Immature natural killer cell (primary cell): ENCODE measurements around the gene TCN2. TPM values are rescaled to one million over a fixed set of nuclear protein-coding genes. Genes with fewer than 3 reads are reported as not detected.
"Not testable (repeated sequence)": the region's sequence is repeated elsewhere in the genome, so short reads cannot be mapped to it uniquely, and the experiment has no call there.

Source experiments
- DNase-seq, 3 donors: peaks; one replicate each; pipeline ENCODE4 v3.0.0; 2022; ENCODE audit warnings: mixed read lengths in 1 of 3
- H3K27ac Mint-ChIP-seq, 6 donors: one replicate each; pipeline ENCODE4 v1.8.0; 2020; ENCODE audit warnings: mixed read lengths in 6 of 6, mild to moderate bottlenecking in 5 of 6, inconsistent platforms in 4 of 6, moderate library complexity in 3 of 6
- H3K27me3 Mint-ChIP-seq, 3 donors: one replicate each; pipeline ENCODE4 v1.8.0; 2020 to 2021; ENCODE audit warnings: low read depth in 3 of 3, mild to moderate bottlenecking in 3 of 3, mixed read lengths in 3 of 3, moderate library complexity in 3 of 3, inconsistent platforms in 1 of 3
- H3K36me3 Mint-ChIP-seq, 3 donors: one replicate each; pipeline ENCODE4 v1.8.0; 2020; ENCODE audit warnings: mixed read lengths in 3 of 3, inconsistent platforms in 2 of 3, mild to moderate bottlenecking in 2 of 3
- H3K4me1 Mint-ChIP-seq, 2 donors: one replicate each; pipeline ENCODE4 v1.8.0; 2020; ENCODE audit warnings: inconsistent platforms in 2 of 2, mild to moderate bottlenecking in 2 of 2, mixed read lengths in 2 of 2, moderate library complexity in 1 of 2
- H3K4me3 Mint-ChIP-seq, 5 donors: one replicate each; pipeline ENCODE4 v1.8.0; 2020; ENCODE audit warnings: mild to moderate bottlenecking in 5 of 5, mixed read lengths in 5 of 5, inconsistent platforms in 3 of 5, moderate library complexity in 3 of 5
- H3K9me3 Mint-ChIP-seq, 6 donors: one replicate each; pipeline ENCODE4 v1.8.0; 2020; ENCODE audit warnings: mild to moderate bottlenecking in 6 of 6, mixed read lengths in 6 of 6, inconsistent platforms in 4 of 6, moderate library complexity in 3 of 6
- polyA plus RNA-seq, 3 donors: library from polyadenylated mRNA; unstranded; fragments of 300-500 nt; fragmentation: Illumina TruSeq; gene quantifications; one replicate each; pipeline ENCODE4 v1.2.3, GENCODE V29; 2021

TCN2 gene
- polyA plus RNA-seq, 3 donors from 2014 or later: 0.14 to 0.59 TPM; not detected in 1

DNA sequence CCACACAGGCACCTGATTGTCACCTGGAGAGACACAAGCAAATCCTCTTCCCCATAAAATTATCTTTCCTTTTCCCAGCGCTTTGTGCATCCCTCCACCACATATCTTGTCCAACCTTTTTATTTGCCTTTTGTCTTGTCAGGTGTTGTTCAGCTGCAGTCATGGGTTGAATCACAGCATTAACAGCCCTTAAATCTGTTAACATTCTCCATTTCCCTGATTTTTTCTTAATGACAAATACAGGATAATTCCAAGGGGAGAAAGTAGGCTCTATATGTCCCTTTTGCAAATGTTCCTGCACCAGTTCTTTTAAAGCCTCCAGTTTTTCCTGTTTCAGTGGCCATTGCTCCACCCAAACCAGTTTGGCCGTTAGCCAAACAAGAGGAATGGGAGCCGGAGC is 69.6 kb downstream of the TCN2 start:
- H3K9me3 Mint-ChIP-seq, H3K4me1 Mint-ChIP-seq, DNase-seq, H3K4me3 Mint-ChIP-seq, H3K36me3 Mint-ChIP-seq, H3K27ac Mint-ChIP-seq, H3K27me3 Mint-ChIP-seq: not testable (repeated sequence)

Other genes with a start within 250 kb of the TCN2 start
- 1 to 10 TPM in 1 of 3 donors, under 1 TPM in 2; 0.38 to 1.1 (median 0.56) TPM for gene RNF215, start 219.8 kb upstream of the TCN2 start, polyA plus RNA-seq
- gene SEC14L2, start 210.2 kb upstream of the TCN2 start, polyA plus RNA-seq: 1 to 10 TPM in 1 of 3 donors, under 1 TPM in 1, not detected in 1; 0.23 to 1.6 TPM
- gene MTFP1, start 181.4 kb upstream of the TCN2 start, polyA plus RNA-seq: 10 to 100 TPM; 18.7 to 41.3 (median 32.0) TPM
- gene SEC14L3, start 135.2 kb upstream of the TCN2 start, polyA plus RNA-seq: not detected
- not detected for gene SEC14L4, start 101.5 kb upstream of the TCN2 start, polyA plus RNA-seq
- 1 to 10 TPM in 1 of 3 donors, not detected in 2; 1.0 TPM for gene SEC14L6, start 60.4 kb upstream of the TCN2 start, polyA plus RNA-seq
- gene GAL3ST1, start 32.5 kb upstream of the TCN2 start, polyA plus RNA-seq: not detected
- gene PES1, start 15.3 kb upstream of the TCN2 start, polyA plus RNA-seq: 10 to 100 TPM; 25.8 to 41.9 (median 34.5) TPM
- gene SLC35E4, start 28.6 kb downstream of the TCN2 start, polyA plus RNA-seq: 1 to 10 TPM; 1.4 to 2.7 (median 2.7) TPM
- gene DUSP18, start 60.7 kb downstream of the TCN2 start, polyA plus RNA-seq: 1 to 10 TPM; 4.6 to 8.6 (median 4.7) TPM
- 1 to 10 TPM in 1 of 3 donors, under 1 TPM in 2; 0.19 to 2.4 (median 0.35) TPM for gene OSBP2, start 87.7 kb downstream of the TCN2 start, polyA plus RNA-seq